ENCODE data around the gene PPP1R37. TPM values are rescaled to one million over a fixed set of nuclear protein-coding genes. Genes with fewer than 3 reads are reported as not detected.
A peak's percentile ranks its signal among the peaks of the same experiment; 100 is the strongest.

The PPP1R37 gene
- total and polyA plus RNA-seq, 2 of the 8 experiments (the other 6 are each of a cell fraction or from before 2014, with no cell fraction given): 14.6 to 25.7 TPM

GRCh38 chr19:45154064-45154827 lies 61.3 kb downstream of the PPP1R37 start:
- Histone ChIP-seq H2BK20ac (ENCODE audit: low read length) (no peak overlapping the region), H3K23me2 (ENCODE audit: low read depth, low read length) (peaks cover 9% of the 10 kb centered on the region; the same call in 1 of the 2 replicates), H3K4me2 (ENCODE audit: insufficient read depth in 1 of 2, low read depth in 2 of 2, low read length in 2 of 2) (peak overlapping the region; percentile 72 to 77), H4K20me1 (replicated peaks in 1 of 2; ENCODE audit: control insufficient read depth in 1 of 2, insufficient read depth in 2 of 2, low read length in 2 of 2) (peaks cover 0 to 14% of the 10 kb centered on the region in 2 experiments), H3K27me3 (replicated peaks in 1 of 4; ENCODE audit: control insufficient read depth in 3 of 4, extremely low read depth in 1 of 4, insufficient read depth in 3 of 4, low read length in 3 of 4) (peaks cover 16 to 49% (median 40%) of the 10 kb centered on the region in 4 experiments), H3K4me1 (replicated peaks in 1 of 4; ENCODE audit: control insufficient read depth in 3 of 4, insufficient read depth in 4 of 4, low read length in 3 of 4) (peaks cover 0 to 13% (median 3%) of the 10 kb centered on the region in 4 experiments; a peak in 6 of 7 replicates), H3K14ac (ENCODE audit: insufficient read length) (no peak overlapping the region), H3K18ac (ENCODE audit: extremely low read depth, low read length) (peak overlapping the region; percentile 95), H3K4me3 (ENCODE audit: extremely low read depth in 1 of 4, insufficient read depth in 2 of 4, low read depth in 3 of 4, low read length in 4 of 4) (peak overlapping the region; percentile 17 to 55 (median 29); a peak in 7 of 8 replicates), H3K27ac (ENCODE audit: low read depth, low read length) (no peak overlapping the region), H3K79me2 (ENCODE audit: control insufficient read depth in 1 of 2, insufficient read depth in 2 of 2, low read length in 2 of 2) (no peaks in the 10 kb centered on the region), H4K91ac (replicated peaks; ENCODE audit: insufficient read length, low read length) (no peak overlapping the region), H2AK5ac (ENCODE audit: low read depth, low read length) (no peak overlapping the region; the same call in 1 of the 2 replicates), H3K9me3 (ENCODE audit: insufficient read depth in 2 of 2, low read depth in 1 of 2, low read length in 1 of 2) (peaks cover 0 to 8% of the 10 kb centered on the region in 2 experiments; a peak in 1 of 4 replicates), H2BK15ac (ENCODE audit: low read length) (no peak overlapping the region), H3K36me3 (ENCODE audit: control insufficient read depth in 2 of 4, insufficient read depth in 4 of 4, low read length in 3 of 4) (0 out of 8 replicates have a peak, but pooled peaks cover 0 to 2% (median 0%) of the 10 kb centered on the region in 4 experiments), H3K23ac (ENCODE audit: insufficient read length) (no peak overlapping the region), H3K4ac (replicated peaks; ENCODE audit: insufficient read length, low read depth, low read length) (no peak overlapping the region), H2BK5ac (ENCODE audit: low read depth, low read length) (no peak overlapping the region), H3K9ac (replicated peaks in 1 of 4; ENCODE audit: extremely low read depth in 1 of 4, low read depth in 3 of 4, low read length in 3 of 4) (no peak overlapping the region), H4K8ac (ENCODE audit: extremely low read depth, insufficient read depth, low read length) (peak overlapping the region; percentile 8), H2BK12ac (ENCODE audit: low read depth, low read length) (no peak overlapping the region), H4K5ac (ENCODE audit: insufficient read length, low read depth, low read length) (no peak overlapping the region), H3K56ac (replicated peaks; ENCODE audit: insufficient read length, low read depth, low read length) (no peak overlapping the region), H2AFZ (ENCODE audit: low read length) (no peak overlapping the region), H3K79me1 (ENCODE audit: low read depth, low read length) (no peaks in the 10 kb centered on the region), H2BK120ac (replicated peaks; ENCODE audit: low read depth, low read length) (no peak overlapping the region)
- ChIA-PET CTCF (ENCODE audit: partially characterized antibody) (interaction anchor here (1.3 to 2.3 kb wide), 9 partner anchors 10 to 202 kb away, joined by 4 to 10 read pairs (median 5); partner anchors contain the start of genes BLOC1S3 and TRAPPC6A), POLR2A (ENCODE audit: partially characterized antibody) (interaction anchor here (0.6 to 3.5 kb wide), 12 partner anchors 11 to 465 kb away, joined by 3 to 21 read pairs (median 4); partner anchors contain the start of genes PPP1R37 and TRAPPC6A)
- no peak for DNase-seq (ENCODE audit: low read depth in 1 of 2, low spot score in 2 of 2)
- no peak for FAIRE-seq
- TF ChIP-seq GTF2F1 (IDR thresholded peaks at IDR 0.05; ENCODE audit: borderline replicate concordance, low read depth, low read length): no peak
- TF ChIP-seq EZH2 (IDR thresholded peaks at IDR 0.05; ENCODE audit: low read depth, low read length, severe bottlenecking): peak; percentile 6
- peak; percentile 4 for TF ChIP-seq RNF2 (IDR thresholded peaks at IDR 0.05; ENCODE audit: borderline replicate concordance, low read depth, low read length, missing control alignments, poor library complexity, severe bottlenecking)
- 70% methylated on average over 16 of the region's 19 CpGs; no CpG with 5 or more reads in 1 of the 2 experiments for WGBS, 2 experiments (ENCODE audit: extremely low coverage in 1 of 2, insufficient coverage in 1 of 2, insufficient read length in 1 of 2, insufficient replicate concordance in 2 of 2, low coverage in 1 of 2, low lambda C conversion rate in 2 of 2, missing lambda C conversion rate in 1 of 2)
